Activated CD4-positive, CD25-positive, alpha-beta regulatory T cell treated with anti-CD3 and anti-CD28 coated beads, Interleukin-2, amount 50 U/mL, for 24 hours (primary cell): ENCODE measurements around the gene LYSET.
"Not testable (repeated sequence)": the region's sequence is repeated elsewhere in the genome, so short reads cannot be mapped to it uniquely, and the experiment has no call there.

ENCODE experiments used
- ATAC-seq, 2 donors: fragments of 150-1000 bp; cut with Tn5 transposase; one replicate each; pipeline ENCODE4 v1.10.0; 2021; ENCODE audit warnings: mild to moderate bottlenecking in 1 of 2, moderate library complexity in 1 of 2

LYSET gene

DNA sequence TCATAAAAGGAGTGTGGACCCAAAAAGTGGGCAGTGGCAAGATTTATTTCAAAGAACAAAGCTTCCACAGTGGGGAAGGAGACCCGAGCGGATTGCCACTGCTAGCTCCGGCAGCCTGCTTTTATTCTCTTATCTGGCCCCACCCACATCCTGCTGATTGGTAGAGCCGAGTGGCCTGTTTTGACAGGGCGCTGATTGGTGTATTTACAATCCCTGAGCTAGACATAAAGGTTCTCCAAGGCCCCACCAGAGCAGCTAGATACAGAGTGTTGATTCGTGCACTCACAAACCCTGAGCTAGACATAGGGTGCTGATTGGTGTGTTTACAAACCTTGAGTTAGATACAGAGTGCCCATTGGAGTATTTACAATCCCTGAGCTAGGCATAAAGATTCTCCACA, 15.5 kb upstream of the LYSET start:
- not testable (repeated sequence) for ATAC-seq

DNA sequence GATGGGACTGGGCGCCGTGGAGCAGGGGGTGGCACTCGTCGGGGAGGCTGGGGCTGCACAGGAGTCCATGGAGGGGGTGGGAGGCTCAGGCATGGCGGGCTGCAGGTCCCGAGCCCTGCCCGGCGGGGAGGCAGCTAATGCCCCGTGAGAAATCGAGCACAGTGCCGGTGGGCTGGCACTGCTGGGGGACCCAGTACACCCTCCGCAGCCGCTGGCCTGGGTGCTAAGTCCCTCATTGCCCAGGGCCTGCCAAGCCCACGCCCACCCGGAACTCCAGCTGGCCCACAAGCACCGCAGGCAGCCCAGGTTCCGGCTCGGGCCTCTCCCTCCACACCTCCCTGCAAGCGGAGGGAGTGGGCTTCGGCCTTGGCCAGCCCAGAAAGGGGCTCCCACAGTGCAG, 15.0 kb upstream of the LYSET start:
- ATAC-seq: not testable (repeated sequence)

DNA sequence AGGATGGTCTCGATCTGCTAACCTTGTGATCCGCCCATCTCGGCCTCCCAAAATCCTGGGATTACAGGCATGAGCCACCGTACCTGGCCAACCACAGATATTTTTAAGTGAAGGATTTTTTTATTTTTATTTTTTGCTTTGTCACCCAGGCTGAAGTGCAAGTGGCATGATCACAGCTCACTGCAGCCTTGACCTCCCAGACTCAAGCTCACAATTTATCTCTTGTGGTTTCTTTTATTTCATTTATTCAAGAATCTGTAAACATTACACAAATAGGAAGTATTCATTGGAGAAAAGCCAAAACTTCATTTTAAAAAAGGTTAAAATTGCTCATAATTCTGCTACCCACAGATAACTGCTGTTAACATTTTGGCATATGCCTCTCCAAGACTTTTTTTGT, 13.7 kb upstream of the LYSET start:
- ATAC-seq: no peak

- ATAC-seq: no peak
These were observed 11.1 kb upstream of the LYSET start for GRCh38 chr14:93173943-93174395.

- ATAC-seq: not testable (repeated sequence)
These were observed 10.4 kb upstream of the LYSET start for GRCh38 chr14:93174731-93175130.

DNA sequence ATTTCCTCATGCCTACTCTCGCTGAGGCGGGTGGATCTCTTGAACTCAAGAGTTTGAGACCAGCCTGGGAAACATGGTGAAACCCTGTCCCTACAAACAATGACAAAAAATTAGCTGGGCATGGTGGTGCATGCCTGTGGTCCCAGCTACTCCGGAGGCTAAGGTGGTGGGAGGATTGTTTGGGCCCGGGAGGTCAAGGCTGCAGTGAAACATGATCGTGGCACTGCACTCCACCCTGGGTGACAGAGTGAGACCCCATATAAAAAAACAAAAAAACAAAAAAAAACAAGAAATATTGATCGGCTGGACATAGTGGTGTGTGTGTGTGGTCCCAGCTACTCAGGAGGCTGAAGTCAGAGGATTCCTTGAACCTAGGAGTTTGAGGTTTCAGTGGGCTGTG, 9.6 kb upstream of the LYSET start:
- no peak for ATAC-seq

DNA sequence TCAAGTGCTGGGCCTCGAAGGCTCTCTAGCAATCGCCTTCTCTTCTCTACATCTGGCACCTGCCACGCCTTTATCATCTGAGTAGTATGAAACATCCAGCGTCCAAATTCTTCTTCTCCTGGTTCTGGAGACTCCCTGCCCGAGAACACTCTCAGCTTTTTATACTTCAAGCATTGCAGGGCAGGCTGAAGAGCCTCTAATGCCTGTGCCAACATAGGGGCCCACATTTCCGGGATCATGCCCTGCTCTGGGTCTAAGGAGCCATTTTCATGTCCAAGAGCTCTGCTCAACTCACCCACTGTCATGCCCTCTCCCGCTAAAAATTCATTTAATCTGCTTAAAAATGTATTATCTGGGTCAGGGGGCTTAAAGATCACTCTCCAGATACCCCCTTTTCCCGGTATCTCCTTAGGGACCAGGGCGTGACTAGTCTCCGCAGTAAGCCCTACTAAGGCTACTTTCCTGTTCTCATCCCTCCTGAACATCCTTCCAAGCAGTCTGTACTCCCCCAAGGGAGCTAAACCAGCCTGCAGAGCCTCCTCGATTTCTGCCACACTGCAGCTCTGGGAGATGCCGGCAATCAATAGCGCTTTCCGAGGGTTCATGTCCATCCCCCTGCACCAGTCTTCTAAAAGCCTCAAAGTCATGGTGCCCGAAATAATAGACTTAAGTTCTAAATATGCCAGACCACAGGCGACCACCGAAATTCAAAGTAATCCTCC, 1.4 kb upstream of the LYSET start:
- ATAC-seq: no peak

DNA sequence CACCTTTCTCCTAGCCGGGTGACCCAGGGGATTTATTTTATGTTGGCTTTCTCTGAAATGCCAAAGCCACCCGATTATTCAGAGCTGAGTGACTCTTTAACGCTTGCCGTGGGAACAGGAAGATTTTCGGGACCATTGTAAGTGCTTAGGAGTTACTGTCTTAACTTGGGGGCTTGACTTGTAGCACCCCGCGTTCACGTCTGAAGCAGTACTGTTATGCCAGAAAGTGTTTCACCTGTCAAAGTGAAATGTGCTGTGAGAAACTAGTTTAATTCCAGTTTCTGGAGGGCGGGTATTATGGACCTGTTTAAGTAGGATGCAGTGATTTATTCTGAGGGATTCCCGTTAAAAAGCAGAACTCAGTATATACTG, 218 bp downstream of the LYSET start:
- no peak for ATAC-seq

DNA sequence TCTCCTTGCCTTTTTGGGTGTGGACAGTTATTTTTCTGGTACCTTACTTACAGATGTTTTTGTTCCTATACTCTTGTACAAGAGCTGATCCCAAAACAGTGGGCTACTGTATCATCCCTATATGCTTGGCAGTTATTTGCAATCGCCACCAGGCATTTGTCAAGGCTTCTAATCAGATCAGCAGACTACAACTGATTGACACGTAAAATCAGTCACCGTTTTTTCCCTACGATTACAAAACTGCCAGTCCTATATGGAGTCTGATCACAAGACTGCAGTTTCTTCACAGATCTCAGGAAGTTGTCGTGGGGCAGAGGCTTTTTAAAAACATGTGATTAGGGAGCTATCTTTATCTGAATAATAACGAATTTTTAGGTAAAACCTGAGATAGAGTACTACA, 1.3 kb downstream of the LYSET start:
- ATAC-seq: no peak

DNA sequence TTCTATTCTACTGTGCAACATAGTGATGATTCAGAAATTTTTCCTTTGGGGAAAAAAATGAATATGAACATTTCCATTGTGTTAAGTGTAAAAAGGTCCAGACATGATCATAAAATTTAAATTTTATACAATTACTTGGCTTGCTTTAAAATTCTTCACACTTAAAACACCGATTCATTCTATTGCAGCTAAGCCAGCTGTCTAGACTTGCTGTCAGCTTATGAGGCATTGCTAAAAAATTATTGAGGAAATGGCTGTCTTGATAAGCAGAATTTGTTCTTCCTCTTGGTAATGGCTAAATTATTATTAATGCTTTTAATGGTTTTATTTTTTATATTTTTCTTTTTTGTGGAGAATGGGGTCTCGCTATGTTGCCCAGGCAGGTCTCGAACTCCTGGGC, 1.8 kb downstream of the LYSET start:
- ATAC-seq: no peak

- no peak for ATAC-seq
These were observed 10.3 kb downstream of the LYSET start for GRCh38 chr14:93195316-93195999.

DNA sequence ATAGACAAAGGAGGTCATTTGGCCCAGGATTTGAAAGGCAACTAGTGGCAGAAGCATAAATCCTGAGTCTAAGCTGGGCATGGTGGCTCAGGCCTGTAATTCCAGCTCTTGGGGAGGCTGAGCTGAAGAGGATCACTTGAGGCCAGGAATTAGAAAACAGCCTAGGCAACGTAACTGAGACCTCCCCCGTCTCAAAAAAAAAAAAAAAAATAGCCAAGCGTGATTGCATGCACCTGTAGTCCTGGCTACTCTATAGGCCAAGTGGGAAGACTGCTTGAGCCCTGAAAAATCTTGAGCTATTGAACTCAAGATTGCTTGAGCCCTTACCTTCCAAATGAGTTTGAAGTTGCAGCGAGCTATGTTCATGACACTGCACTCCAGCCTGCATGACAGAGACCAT, 13.9 kb downstream of the LYSET start:
- ATAC-seq: no peak

GRCh38 chr14:93200553-93200952, 15.4 kb downstream of the LYSET start:
- no peak for ATAC-seq

GRCh38 chr14:93201155-93201704, 16.1 kb downstream of the LYSET start:
- no peak for ATAC-seq

- peak; percentile 94 to 96 for ATAC-seq
These were observed 21.8 kb downstream of the LYSET start, which contains the start of the genes GON7 and UBR7 for GRCh38 chr14:93206793-93207467. Gene GON7, minus strand, starts transcription at chr14:93207065. Its CDS starts 28 bp downstream, at chr14:93207037. Gene UBR7, plus strand, starts transcription at chr14:93207256. Its CDS starts 36 bp downstream, at chr14:93207292.

DNA sequence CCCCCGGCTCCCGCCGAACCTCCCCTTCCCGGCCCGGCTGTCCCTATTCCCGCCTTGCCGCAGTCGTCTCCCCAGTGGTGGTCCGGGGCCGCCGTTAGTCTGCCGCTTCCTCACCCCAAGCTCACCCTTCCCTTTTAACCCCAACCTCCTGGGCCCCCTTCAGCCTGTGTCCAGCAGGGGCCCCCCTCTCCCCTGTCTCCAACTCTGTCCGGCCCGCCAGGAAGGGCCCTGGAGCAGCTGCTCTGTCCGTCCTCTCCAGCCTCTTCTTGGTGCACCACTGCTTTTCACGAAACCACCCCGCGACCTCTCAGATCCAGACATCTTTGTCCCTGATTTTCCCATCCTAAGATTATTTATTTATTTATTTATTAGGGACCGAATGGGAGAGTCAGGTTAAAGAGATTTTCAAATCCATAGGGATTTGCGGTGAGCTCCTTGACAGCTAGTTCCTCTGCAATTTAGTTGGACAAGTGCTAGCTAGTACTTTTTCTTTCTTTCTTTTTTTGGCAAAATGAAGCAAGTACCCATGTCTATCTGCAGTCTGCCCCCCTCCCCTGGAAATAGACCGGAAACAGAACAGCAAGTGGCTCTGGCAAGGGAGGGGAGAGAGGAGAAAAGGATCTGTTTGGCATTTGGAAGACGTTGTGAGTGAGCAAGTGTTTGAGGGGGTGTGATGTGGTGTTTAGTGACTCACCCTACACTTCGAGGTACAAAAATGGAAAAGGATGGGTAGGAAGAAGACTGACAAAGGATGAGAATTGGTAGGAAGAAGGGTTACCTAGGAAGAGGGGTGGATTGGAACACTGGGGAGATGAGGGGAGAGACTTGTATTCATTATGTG, 22.6 kb downstream of the LYSET start:
- ATAC-seq: peak; percentile 21 to 29

DNA sequence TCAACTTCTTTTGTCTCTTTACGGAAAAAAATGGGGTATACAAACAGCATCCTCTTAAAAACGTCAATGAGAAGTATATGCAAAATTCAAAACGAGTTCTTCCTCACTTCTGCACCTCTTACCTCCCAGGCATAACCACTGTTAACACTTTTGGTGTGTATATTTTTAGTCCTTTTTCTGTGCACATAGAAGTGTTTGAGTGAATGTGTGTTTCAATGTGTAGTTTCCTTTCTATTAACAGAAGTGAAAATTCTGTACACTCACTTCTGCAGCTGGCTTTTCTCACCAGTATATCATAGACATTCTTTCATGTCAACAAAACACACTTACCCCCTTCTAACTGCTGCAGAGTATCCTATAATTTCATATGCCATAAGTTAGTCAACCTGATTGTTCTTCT, 27.3 kb downstream of the LYSET start:
- ATAC-seq: no peak

GRCh38 chr14:93214598-93214997, 29.5 kb downstream of the LYSET start:
- no peak for ATAC-seq

GRCh38 chr14:93219103-93219726, 34.1 kb downstream of the LYSET start:
- peak in 1 of 2 donors; percentile 84 for ATAC-seq

- ATAC-seq: no peak
These were observed 35.4 kb downstream of the LYSET start for GRCh38 chr14:93220509-93220908.

- no peak for ATAC-seq
These were observed 38.4 kb downstream of the LYSET start for GRCh38 chr14:93223565-93223964.

- ATAC-seq: no peak
These were observed 43.4 kb downstream of the LYSET start for GRCh38 chr14:93228550-93228949.
